Measurements from ENCODE around the gene DGKZ. TPM values are rescaled to one million over a fixed set of nuclear protein-coding genes. Genes with fewer than 3 reads are reported as not detected.
A peak's percentile ranks its signal among the peaks of the same experiment; 100 is the strongest.

DGKZ gene
- total and polyA plus RNA-seq, 2 of the 13 experiments (the other 11 are each of a cell fraction or from before 2014, with no cell fraction given) = 15.8 to 20.7 TPM

DNA sequence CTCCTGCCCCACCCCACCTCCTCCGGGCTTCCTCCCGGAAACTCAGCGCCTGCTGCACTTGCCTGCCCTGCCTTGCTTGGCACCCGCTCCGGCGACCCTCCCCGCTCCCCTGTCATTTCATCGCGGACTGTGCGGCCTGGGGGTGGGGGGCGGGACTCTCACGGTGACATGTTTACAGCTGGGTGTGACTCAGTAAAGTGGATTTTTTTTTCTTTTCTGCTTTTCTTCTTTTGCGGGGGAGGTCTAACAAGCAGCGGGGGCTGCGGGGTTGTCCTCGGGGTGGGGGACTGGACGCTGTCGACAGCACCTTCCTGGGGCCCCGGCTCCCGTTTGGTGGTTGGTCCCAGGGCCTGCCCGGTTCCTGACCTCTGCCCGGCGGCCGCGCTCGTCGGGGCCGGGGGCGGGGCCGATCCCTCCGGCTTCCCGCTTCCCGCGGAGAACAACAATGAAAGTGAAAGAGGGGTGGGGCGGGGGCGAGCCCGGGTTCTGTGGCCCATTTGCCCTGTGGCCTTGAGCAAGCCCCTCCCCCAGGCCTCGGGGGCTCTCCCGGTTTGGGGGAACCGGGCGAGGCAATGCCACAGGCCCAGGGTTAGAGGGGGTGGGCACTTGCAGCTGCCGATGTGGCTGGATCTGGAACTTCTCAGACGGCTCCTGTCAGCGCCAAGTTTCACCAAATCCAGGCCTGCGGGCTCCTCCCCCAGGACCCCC lies 33.2 kb downstream of the DGKZ start (continued):
- TF ChIP-seq CCAR2 (optimal IDR thresholded peaks at IDR 0.05; ENCODE audit: low read depth, low read length) (no peak), KDM4B (CRISPR knock-in tag; IDR thresholded peaks at IDR 0.05) (no peak), ZNF703 (CRISPR knock-in tag; IDR thresholded peaks at IDR 0.05; ENCODE audit: borderline replicate concordance) (no peak), RELA (CRISPR knock-in tag; IDR thresholded peaks at IDR 0.05) (0 out of 2 replicates have a peak, but pooled peaks have one; percentile 51), PPARG (CRISPR knock-in tag; conservative IDR thresholded peaks at IDR 0.05) (0 out of 2 replicates have a peak, but pooled peaks have one; percentile 12), ZNF335 (CRISPR knock-in tag; IDR thresholded peaks at IDR 0.05) (no peak), ATF7-NPFF (CRISPR knock-in tag; IDR thresholded peaks at IDR 0.05; ENCODE audit: low read depth) (peak; percentile 74), ZIK1 (CRISPR knock-in tag; IDR thresholded peaks at IDR 0.05; ENCODE audit: borderline replicate concordance, low read depth) (0 out of 2 replicates have a peak, but pooled peaks have one; percentile 67), YEATS2 (CRISPR knock-in tag; IDR thresholded peaks at IDR 0.05; ENCODE audit: borderline replicate concordance) (peak; percentile 57; the same call in 1 of the 2 replicates), ZNF615 (CRISPR knock-in tag; IDR thresholded peaks at IDR 0.05; ENCODE audit: borderline replicate concordance) (no peak), GTF2F1 (IDR thresholded peaks at IDR 0.05; ENCODE audit: low read length) (no peak), RBAK (CRISPR knock-in tag; IDR thresholded peaks at IDR 0.05) (no peak), ZNF816 (CRISPR knock-in tag; IDR thresholded peaks at IDR 0.05; ENCODE audit: borderline replicate concordance) (no peak), TARDBP (CRISPR knock-in tag; IDR thresholded peaks at IDR 0.05) (0 out of 2 replicates have a peak, but pooled peaks have one; percentile 28)
- TF ChIP-seq, protein P1, sequence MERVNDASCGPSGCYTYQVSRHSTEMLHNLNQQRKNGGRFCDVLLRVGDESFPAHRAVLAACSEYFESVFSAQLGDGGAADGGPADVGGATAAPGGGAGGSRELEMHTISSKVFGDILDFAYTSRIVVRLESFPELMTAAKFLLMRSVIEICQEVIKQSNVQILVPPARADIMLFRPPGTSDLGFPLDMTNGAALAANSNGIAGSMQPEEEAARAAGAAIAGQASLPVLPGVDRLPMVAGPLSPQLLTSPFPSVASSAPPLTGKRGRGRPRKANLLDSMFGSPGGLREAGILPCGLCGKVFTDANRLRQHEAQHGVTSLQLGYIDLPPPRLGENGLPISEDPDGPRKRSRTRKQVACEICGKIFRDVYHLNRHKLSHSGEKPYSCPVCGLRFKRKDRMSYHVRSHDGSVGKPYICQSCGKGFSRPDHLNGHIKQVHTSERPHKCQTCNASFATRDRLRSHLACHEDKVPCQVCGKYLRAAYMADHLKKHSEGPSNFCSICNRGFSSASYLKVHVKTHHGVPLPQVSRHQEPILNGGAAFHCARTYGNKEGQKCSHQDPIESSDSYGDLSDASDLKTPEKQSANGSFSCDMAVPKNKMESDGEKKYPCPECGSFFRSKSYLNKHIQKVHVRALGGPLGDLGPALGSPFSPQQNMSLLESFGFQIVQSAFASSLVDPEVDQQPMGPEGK (CRISPR knock-in tag; IDR thresholded peaks at IDR 0.05) = peak; percentile 95
- TF ChIP-seq, protein P2, sequence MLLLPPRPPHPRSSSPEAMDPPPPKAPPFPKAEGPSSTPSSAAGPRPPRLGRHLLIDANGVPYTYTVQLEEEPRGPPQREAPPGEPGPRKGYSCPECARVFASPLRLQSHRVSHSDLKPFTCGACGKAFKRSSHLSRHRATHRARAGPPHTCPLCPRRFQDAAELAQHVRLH (CRISPR knock-in tag; IDR thresholded peaks at IDR 0.05; ENCODE audit: borderline replicate concordance, low read depth) = no peak
- TF ChIP-seq, protein P3, sequence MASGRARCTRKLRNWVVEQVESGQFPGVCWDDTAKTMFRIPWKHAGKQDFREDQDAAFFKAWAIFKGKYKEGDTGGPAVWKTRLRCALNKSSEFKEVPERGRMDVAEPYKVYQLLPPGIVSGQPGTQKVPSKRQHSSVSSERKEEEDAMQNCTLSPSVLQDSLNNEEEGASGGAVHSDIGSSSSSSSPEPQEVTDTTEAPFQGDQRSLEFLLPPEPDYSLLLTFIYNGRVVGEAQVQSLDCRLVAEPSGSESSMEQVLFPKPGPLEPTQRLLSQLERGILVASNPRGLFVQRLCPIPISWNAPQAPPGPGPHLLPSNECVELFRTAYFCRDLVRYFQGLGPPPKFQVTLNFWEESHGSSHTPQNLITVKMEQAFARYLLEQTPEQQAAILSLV (CRISPR knock-in tag; IDR thresholded peaks at IDR 0.05; ENCODE audit: borderline replicate concordance) = peak; percentile 52; the same call in 1 of the 2 replicates
- TF ChIP-seq, protein P4, sequence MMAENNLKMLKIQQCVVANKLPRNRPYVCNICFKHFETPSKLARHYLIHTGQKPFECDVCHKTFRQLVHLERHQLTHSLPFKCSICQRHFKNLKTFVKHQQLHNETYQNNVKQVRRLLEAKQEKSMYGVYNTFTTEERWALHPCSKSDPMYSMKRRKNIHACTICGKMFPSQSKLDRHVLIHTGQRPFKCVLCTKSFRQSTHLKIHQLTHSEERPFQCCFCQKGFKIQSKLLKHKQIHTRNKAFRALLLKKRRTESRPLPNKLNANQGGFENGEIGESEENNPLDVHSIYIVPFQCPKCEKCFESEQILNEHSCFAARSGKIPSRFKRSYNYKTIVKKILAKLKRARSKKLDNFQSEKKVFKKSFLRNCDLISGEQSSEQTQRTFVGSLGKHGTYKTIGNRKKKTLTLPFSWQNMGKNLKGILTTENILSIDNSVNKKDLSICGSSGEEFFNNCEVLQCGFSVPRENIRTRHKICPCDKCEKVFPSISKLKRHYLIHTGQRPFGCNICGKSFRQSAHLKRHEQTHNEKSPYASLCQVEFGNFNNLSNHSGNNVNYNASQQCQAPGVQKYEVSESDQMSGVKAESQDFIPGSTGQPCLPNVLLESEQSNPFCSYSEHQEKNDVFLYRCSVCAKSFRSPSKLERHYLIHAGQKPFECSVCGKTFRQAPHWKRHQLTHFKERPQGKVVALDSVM (CRISPR knock-in tag; IDR thresholded peaks at IDR 0.05) = no peak

Data from HepG2 (cell line).